OCI-LY7 (cell line): ENCODE results near the gene DYNLT2. TPM values are rescaled to one million over a fixed set of nuclear protein-coding genes. Genes with fewer than 3 reads are reported as not detected.

ENCODE experiments used
- total RNA-seq, 2 experiments: library from RNA; depleted of rRNA in 1 of 2; stranded (reverse); fragments of >200 nt in 1 of 2; shearing (Covaris generic) in 1 of 2; gene quantifications; 2 replicates each; pipeline ENCODE4 v1.2.3, GENCODE V29; 2014 to 2022

The DYNLT2 gene
- total RNA-seq, 2 experiments from 2014 or later: 6.4 to 7.7 TPM

Other genes with a start within 250 kb of the DYNLT2 start
- 69.5 and 77.2 TPM in 2 replicates for gene WDR27, start 49.5 kb downstream of the DYNLT2 start, total RNA-seq (2014; rRNA removed; shearing (Covaris generic))
- gene WDR27, start 49.5 kb downstream of the DYNLT2 start, total RNA-seq (2022): 107 and 108 TPM in 2 replicates
- 30.3 and 31.0 TPM in 2 replicates for gene C6orf120, start 49.4 kb downstream of the DYNLT2 start, total RNA-seq (2014; rRNA removed; shearing (Covaris generic))
- 19.0 and 21.3 TPM in 2 replicates for gene C6orf120, start 49.4 kb downstream of the DYNLT2 start, total RNA-seq (2022)
- 42.5 and 45.1 TPM in 2 replicates for gene PHF10, start 27.1 kb downstream of the DYNLT2 start, total RNA-seq (2014; rRNA removed; shearing (Covaris generic))
- gene PHF10, start 27.1 kb downstream of the DYNLT2 start, total RNA-seq (2022): 74.1 and 86.2 TPM in 2 replicates
- 16.5 and 23.2 TPM in 2 replicates for gene ERMARD, start 50 bp upstream of the DYNLT2 start, total RNA-seq (2014; rRNA removed; shearing (Covaris generic))
- 35.3 and 42.3 TPM in 2 replicates for gene ERMARD, start 50 bp upstream of the DYNLT2 start, total RNA-seq (2022)